Measurements from ENCODE around the gene ARIH2.

GRCh38 chr3:48891606-48892005, 27.0 kb upstream of the ARIH2 start:
- TF ChIP-seq POLR2A (IDR thresholded peaks at IDR 0.05) (no peak), POLR2AphosphoS5 (IDR thresholded peaks at IDR 0.05) (no peak)
- TF ChIP-seq, protein P1, sequence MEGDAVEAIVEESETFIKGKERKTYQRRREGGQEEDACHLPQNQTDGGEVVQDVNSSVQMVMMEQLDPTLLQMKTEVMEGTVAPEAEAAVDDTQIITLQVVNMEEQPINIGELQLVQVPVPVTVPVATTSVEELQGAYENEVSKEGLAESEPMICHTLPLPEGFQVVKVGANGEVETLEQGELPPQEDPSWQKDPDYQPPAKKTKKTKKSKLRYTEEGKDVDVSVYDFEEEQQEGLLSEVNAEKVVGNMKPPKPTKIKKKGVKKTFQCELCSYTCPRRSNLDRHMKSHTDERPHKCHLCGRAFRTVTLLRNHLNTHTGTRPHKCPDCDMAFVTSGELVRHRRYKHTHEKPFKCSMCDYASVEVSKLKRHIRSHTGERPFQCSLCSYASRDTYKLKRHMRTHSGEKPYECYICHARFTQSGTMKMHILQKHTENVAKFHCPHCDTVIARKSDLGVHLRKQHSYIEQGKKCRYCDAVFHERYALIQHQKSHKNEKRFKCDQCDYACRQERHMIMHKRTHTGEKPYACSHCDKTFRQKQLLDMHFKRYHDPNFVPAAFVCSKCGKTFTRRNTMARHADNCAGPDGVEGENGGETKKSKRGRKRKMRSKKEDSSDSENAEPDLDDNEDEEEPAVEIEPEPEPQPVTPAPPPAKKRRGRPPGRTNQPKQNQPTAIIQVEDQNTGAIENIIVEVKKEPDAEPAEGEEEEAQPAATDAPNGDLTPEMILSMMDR (IDR thresholded peaks at IDR 0.05): no peak
